ENCODE measurements around the gene CLMN. TPM values are rescaled to one million over a fixed set of nuclear protein-coding genes. Genes with fewer than 3 reads are reported as not detected.

Gene CLMN
- total and polyA plus RNA-seq, 2 donors (not counting 3 experiments of a cell fraction or from before 2014, with no cell fraction given): 0.72 to 9.6 TPM

DNA sequence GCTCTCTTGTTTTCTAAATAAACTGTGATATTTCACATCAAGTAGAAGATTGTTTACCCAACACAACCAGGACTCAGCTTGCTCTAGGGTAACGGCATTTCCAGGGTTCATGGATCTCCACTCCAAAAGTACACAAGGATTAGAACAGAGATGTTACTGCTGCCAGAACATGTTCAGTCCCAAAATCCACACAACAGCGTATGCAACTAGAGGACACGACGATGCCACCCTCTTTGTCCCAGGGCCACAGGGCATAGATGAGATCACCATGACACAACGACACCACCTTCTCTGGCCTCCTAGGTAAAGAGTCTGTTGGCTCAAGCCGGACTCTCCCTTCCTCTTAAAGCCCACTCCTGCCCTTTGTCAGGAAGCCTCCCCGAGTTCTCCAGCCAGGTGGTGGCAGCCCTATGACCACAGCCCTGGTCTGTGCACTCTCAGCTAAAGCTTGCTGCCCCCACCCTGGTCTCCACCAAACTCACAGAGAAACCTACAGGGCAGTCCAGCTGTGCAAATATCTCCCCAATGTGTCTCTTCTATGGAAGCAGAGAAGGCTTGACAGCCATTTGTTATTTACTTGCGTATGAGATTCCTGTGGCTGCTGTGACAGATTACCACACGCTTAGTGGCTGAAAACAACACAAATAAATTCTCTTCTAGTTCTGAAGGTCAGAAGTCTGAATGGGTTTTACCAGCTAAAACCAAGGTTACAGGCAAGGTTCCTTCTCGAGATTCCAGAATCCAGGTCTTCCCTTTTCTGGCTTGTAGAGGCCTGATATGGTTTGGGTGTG lies 10.3 kb downstream of the CLMN start:
- Histone ChIP-seq H3K4me3 (replicated peaks in 1 of 3; ENCODE audit: insufficient read depth in 1 of 3, low read depth in 1 of 3, low read length in 3 of 3) (no peak overlapping the region), H4K20me1 (replicated peaks; ENCODE audit: control insufficient read depth, extremely low read depth, insufficient read depth, low read length) (no peaks in the 10 kb centered on the region), H3K79me2 (ENCODE audit: control insufficient read depth, insufficient read depth, low read length) (no peaks in the 10 kb centered on the region), H3K4me2 (ENCODE audit: insufficient read depth, low read length) (no peak overlapping the region), H3K27me3 (ENCODE audit: control insufficient read depth in 2 of 2, insufficient read depth in 2 of 2, low read length in 2 of 2) (no peaks in the 10 kb centered on the region), H3K27ac (ENCODE audit: insufficient read depth, low read depth, low read length) (no peak overlapping the region), H3K36me3 (ENCODE audit: control insufficient read depth in 2 of 2, extremely low read depth in 1 of 2, insufficient read depth in 2 of 2, low read length in 2 of 2) (no peaks in the 10 kb centered on the region), H3K4me1 (ENCODE audit: control insufficient read depth, extremely low read depth, insufficient read depth, low read length) (peaks cover 14% of the 10 kb centered on the region), H3K9me3 (replicated peaks; ENCODE audit: control insufficient read depth, insufficient read depth, low read length) (no peaks in the 10 kb centered on the region), H2AFZ (ENCODE audit: low read depth, low read length) (no peak overlapping the region), H3K9me1 (replicated peaks; ENCODE audit: control insufficient read depth, extremely low read depth, insufficient read depth, low read length) (no peaks in the 10 kb centered on the region), H3K9ac (replicated peaks; ENCODE audit: extremely low read depth, insufficient read depth, low read length) (no peak overlapping the region)
- intact Hi-C loops (cut with micrococcal nuclease) (no loop called here), dilution Hi-C loops (cut with MboI; ENCODE audit: extremely low pct_ligation_motif_present, low sequenced_read_pairs) (no loop called here)
- POLR2A ChIA-PET: no interaction called here
- FAIRE-seq (no peak), DNase-seq (ENCODE audit: low read depth, low spot score) (no peak)
- TF ChIP-seq FOS (IDR thresholded peaks at IDR 0.05; ENCODE audit: borderline replicate concordance, insufficient read depth, low read length) (no peak), POLR2A (IDR thresholded peaks at IDR 0.05; ENCODE audit: low read depth, low read length) (no peak), GATA2 (IDR thresholded peaks at IDR 0.05; ENCODE audit: insufficient read depth, insufficient read length, low read depth, low read length) (no peak), POLR2AphosphoS5 (IDR thresholded peaks at IDR 0.05; ENCODE audit: insufficient read depth, low read depth, low read length) (no peak), JUN (IDR thresholded peaks at IDR 0.05; ENCODE audit: borderline replicate concordance, insufficient read depth, insufficient read length, low read depth) (no peak)
- no TSS peak for BruUV-seq (replicated peaks)
- CTCF ChIA-PET: no interaction called here

DNA sequence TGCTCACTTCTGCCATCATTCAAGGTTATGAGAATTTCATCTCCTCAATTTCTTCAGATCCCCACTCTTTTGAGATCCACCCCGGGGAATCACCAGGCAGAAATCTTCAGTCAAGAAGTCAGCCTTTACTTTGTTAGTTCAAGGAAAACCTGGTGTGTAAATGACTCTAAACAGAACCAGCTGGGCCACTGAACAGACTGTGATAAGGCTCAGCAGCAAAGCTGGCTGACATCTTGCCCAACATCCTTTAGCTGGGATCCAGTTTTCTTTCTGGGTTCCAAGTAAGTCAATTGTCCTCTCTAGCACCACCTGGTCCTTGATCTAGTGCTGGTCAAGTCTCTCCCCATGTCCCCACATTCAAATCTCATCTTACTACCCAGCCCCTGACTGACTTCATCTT lies 11.6 kb downstream of the CLMN start:
- H3K79me2 ChIP-seq (ENCODE audit: control insufficient read depth, insufficient read depth, low read length): no peaks in the 10 kb centered on the region
- FAIRE-seq (no peak), DNase-seq (ENCODE audit: low read depth, low spot score) (no peak)
- H2AFZ ChIP-seq (ENCODE audit: low read depth, low read length): no peak overlapping the region
- no TSS peak for BruUV-seq (replicated peaks)
- H3K36me3 ChIP-seq (ENCODE audit: control insufficient read depth in 2 of 2, extremely low read depth in 1 of 2, insufficient read depth in 2 of 2, low read length in 2 of 2): no peaks in the 10 kb centered on the region
- no peak overlapping the region for H3K9ac ChIP-seq (replicated peaks; ENCODE audit: extremely low read depth, insufficient read depth, low read length)
- no peaks in the 10 kb centered on the region for H4K20me1 ChIP-seq (replicated peaks; ENCODE audit: control insufficient read depth, extremely low read depth, insufficient read depth, low read length)
- no peaks in the 10 kb centered on the region for H3K27me3 ChIP-seq (ENCODE audit: control insufficient read depth in 2 of 2, insufficient read depth in 2 of 2, low read length in 2 of 2)
- no peak overlapping the region for H3K27ac ChIP-seq (ENCODE audit: insufficient read depth, low read depth, low read length)
- no peak for TF ChIP-seq POLR2AphosphoS5 (IDR thresholded peaks at IDR 0.05; ENCODE audit: insufficient read depth, low read depth, low read length)
- TF ChIP-seq, protein P1, sequence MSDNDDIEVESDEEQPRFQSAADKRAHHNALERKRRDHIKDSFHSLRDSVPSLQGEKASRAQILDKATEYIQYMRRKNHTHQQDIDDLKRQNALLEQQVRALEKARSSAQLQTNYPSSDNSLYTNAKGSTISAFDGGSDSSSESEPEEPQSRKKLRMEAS (IDR thresholded peaks at IDR 0.05; ENCODE audit: insufficient read depth, insufficient read length): no peak
- no peak for TF ChIP-seq MYC (IDR thresholded peaks at IDR 0.05; ENCODE audit: low read depth, low read length)
- no peak for TF ChIP-seq EZH2 (IDR thresholded peaks at IDR 0.05; ENCODE audit: borderline replicate concordance, low read depth, low read length, severe bottlenecking)
- no peak for TF ChIP-seq GATA2 (IDR thresholded peaks at IDR 0.05; ENCODE audit: insufficient read depth, insufficient read length, low read depth, low read length)
- TF ChIP-seq FOS (IDR thresholded peaks at IDR 0.05; ENCODE audit: borderline replicate concordance, insufficient read depth, low read length): no peak
- TF ChIP-seq POLR2A (IDR thresholded peaks at IDR 0.05; ENCODE audit: low read depth, low read length): no peak
- TF ChIP-seq JUN (IDR thresholded peaks at IDR 0.05; ENCODE audit: borderline replicate concordance, insufficient read depth, insufficient read length, low read depth): no peak
- dilution Hi-C loops (cut with MboI; ENCODE audit: extremely low pct_ligation_motif_present, low sequenced_read_pairs): no loop called here
- H3K4me2 ChIP-seq (ENCODE audit: insufficient read depth, low read length): no peak overlapping the region
- H3K9me3 ChIP-seq (replicated peaks; ENCODE audit: control insufficient read depth, insufficient read depth, low read length): no peaks in the 10 kb centered on the region
- intact Hi-C loops (cut with micrococcal nuclease): no loop called here
- H3K4me3 ChIP-seq (replicated peaks in 1 of 3; ENCODE audit: insufficient read depth in 1 of 3, low read depth in 1 of 3, low read length in 3 of 3): no peak overlapping the region
- H3K4me1 ChIP-seq (ENCODE audit: control insufficient read depth, extremely low read depth, insufficient read depth, low read length): peaks cover 14% of the 10 kb centered on the region
- ChIA-PET POLR2A (no interaction called here), CTCF (no interaction called here)
- H3K9me1 ChIP-seq (replicated peaks; ENCODE audit: control insufficient read depth, extremely low read depth, insufficient read depth, low read length): no peaks in the 10 kb centered on the region
